GM19463 (cell line): Measurements from ENCODE around the gene TPRG1.

Experiments used
- ATAC-seq: cut with Tn5 transposase; IDR thresholded peaks from one replicate; pipeline ENCODE4 v1.9.1; 2021; ENCODE audit warnings: mild to moderate bottlenecking, moderate library complexity; ENCODE audit not compliant: unreplicated experiment

Gene TPRG1, protein sequence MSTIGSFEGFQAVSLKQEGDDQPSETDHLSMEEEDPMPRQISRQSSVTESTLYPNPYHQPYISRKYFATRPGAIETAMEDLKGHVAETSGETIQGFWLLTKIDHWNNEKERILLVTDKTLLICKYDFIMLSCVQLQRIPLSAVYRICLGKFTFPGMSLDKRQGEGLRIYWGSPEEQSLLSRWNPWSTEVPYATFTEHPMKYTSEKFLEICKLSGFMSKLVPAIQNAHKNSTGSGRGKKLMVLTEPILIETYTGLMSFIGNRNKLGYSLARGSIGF

DNA sequence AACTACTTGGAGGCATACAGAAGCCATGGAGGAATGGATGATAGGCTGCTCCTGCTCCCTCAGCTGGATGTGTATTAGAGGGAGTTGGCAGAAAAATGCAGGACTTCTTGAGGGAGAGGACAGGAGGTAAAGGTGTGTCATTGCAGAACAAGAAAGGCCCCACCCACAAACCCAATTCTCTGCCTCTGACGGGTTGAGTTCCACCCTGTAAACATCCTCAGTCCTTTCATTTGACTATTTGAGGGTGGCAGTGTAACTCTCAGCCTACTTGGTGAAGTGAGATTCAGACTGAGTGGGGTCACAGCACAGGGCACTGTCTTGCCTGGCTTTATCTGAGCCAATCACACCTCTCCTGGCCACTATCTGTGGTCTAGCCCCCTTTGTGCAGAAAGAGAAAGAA lies at the start of gene TPRG1:
TPRG1 (plus strand) TSS at position 265 of the 400 bp plus-strand sequence. CDS start 35,414 bp downstream, outside the sequence.
- ATAC-seq = no peak

DNA sequence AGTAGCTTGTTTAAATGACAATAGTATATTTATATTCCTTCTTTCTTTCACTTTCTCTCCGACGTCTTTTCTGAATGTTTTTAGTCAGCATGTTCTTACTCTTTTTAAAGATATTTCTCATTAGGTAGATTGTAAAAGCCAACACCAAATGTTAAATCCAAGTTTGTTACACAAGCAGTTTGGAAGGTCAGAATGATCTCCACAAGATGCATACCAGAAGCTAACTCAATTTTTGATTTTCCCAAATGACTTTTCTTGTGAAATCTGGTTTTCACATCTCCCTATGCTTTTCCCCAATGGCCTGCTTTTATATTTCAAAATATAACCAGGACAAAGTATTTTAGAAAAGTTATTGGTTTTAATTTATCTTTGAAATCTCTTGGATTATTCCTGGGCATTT lies 49.7 kb upstream of the TPRG1 start:
- ATAC-seq = no peak

DNA sequence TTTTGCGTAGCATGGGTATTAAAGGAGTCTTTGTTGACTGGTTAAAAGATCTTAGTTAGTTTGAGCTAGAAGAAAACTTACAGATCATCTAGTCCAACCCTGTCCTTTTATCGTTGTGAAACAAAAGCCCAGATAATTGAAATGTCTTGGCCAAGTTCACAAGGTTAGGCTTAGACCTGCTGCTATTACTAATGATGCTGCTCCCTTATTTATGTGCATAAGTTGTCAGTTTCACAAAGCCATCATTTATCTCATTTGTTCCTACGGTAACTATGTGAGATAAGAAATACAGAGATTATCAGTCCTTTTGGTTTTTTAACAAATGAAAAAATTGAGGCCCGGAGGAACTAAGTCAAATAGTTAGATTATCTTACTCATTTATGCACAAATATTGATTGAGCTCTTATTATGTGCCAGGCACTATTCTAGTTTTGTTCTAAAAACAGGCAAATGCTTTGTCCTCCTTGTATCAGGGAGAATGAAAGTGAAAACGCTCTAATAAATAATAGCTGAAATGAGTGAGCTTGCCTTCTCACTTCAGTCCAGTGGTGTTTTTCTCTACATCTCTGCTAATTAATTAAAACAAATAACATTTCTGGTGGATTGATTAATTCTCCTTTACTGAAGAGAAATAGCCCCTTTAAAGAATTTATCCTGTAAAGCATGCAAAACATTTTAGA lies 49.1 kb upstream of the TPRG1 start:
- ATAC-seq = no peak

DNA sequence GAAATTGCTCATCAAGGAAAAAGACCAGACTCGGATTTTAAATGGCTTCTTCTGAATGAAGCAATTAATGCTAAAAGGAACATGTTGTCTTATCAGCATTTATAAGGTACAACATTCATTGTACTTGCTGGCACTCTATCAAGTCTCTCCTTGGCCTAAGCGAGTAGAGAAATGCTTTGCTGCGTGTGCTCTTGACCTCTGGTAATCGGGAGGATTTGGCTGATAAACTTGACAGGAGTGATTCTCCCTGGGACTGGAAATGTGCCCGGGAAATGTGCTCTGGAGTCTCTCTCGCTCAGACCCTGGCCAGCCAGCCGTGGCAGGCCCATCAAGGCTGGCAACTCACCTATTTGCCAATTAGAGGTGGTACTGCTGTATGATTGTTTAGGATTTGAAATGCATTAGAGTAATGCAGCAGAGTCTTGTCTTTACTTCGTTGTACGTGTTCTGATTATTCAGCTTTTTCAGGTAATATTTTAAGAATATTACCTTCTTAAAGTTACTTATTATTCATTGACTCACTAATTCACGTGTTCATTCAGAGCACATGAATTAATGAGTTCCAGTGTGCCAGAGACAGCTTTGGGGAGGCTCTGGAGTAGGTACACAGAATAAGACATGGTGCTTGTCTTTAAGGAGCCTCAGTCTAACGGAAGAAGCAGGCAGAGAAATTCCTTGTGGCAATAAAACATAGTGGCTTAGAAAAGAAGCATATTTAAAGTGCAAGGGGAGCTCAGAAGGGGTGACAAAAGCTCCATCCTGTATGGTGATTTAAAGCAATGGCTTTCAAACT lies 48.0 kb upstream of the TPRG1 start:
- ATAC-seq = no peak

DNA sequence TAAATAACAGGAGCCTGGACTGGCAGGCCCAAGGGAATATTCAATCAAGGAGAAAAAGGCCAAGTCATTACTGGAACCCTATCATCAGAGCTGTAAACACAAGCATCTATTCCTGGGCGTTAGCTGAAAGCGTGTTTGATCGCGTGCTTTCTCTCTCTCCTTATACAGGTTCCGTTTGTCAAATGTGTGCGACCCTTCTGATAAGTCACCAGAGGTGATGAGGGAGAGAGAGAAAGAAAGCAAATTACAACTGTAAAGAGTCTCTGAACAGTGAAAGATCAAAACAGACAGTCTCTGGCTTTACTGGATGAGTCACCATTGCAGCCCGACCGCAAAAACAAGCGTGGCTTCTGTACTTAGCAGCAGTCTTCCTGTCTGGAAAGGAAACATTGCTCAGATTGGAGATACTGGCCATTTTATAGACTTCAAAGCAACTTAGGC lies 39.5 kb upstream of the TPRG1 start:
- ATAC-seq = peak; percentile 96

DNA sequence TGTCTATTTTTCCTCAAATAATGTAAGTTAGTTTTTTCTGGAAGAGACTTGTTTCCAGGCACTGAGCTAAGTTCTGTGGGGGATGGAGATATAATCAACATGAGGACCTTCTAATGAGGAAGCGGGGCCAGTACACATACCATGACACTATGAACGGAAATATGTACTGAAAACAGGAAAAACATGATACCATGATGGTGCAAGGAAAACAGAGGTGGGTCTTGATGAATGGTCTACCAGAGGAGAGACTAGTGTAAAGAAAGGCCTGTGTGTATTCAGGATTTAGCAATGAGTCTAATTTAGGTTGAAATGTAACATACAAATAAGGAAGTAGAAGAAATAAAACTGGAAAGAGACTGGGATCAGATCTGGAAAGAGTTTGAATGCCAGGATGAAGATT lies 38.9 kb upstream of the TPRG1 start:
- ATAC-seq = no peak

DNA sequence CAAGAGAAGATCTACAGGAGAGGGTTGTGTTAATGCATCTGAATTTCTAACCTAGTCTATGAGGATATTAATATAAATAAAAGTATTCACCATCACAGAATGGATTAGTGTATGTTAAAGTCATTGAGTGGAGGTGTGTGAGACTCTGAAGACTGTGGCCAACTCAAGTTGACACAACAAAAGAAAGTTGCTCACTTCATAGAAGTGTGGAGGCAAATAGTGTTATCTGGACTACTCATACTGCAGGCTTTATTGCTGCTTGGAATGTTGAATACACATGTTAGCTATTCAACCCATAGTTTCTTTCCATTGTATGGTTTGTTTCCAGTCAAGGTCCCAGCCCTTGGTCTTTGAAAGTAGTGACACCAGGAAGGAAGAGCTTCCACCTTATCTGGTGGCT lies 38.0 kb upstream of the TPRG1 start:
- no peak for ATAC-seq

DNA sequence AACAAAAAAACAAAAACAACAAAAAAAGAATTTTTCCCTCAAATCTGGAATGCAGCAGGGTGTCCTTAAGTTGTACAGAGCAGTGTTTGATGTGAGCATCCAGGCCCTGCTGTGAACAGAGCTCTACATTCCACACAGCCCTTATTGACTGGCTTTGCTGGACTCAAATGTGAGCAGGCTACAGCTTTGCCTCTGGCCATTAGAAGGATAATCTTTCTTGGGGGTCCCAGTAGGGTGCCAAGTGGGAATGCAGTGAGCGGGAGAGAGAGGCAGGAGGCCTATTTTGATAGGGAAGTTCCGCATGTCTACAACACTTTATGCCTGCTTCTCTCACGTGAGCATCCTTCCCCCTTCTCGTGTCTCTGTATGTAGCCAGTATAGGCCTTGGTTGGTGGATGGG lies 34.4 kb upstream of the TPRG1 start:
- ATAC-seq = no peak

DNA sequence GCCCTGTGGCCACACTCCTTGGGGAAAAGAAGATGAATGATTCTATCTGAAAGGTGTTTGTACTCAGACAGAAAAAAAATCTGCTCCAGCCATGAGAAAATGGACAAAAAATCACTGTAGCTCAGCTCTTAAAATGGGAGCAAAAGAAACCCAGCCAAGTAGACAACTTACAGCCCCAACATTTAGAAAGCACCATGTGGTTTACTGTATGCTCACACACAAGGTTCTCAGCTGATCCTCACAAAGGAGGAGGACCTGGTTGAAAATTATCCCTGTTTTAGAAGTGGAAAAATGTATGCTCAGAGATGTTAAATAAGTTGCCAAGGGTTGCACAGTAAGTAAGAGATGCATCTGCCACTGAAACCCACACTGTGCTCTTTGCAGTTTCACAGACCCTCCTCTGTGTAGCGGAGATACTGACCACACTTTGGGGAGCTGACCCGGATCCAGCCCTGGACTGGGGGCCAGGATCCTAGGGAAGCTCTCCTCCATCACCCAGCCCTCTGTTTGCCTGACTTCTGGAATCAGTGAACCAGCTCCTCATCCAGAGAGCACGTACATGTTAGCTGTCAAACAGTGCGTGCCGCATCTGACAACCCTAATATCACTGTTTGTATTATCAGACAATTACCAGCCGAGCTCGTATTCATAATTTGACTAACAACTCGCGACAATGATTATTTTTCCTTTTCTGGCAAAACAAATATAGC lies 32.7 kb upstream of the TPRG1 start:
- no peak for ATAC-seq

DNA sequence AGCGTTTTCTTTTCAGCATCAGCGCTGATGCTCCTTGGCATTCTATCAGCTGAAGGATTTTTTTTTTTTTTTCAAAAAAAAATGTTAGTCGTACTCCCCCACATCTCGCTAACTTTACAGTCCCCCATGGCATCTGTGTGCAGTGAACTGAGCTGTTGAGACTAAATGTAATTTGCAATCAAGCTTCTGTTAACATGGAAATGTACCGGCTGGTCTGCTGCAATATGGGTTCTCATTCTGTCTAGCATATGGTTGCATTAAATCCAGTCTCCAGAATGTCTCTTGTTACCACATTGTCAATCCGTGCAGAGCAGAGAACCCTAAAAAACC lies 32.2 kb upstream of the TPRG1 start:
- no peak for ATAC-seq

DNA sequence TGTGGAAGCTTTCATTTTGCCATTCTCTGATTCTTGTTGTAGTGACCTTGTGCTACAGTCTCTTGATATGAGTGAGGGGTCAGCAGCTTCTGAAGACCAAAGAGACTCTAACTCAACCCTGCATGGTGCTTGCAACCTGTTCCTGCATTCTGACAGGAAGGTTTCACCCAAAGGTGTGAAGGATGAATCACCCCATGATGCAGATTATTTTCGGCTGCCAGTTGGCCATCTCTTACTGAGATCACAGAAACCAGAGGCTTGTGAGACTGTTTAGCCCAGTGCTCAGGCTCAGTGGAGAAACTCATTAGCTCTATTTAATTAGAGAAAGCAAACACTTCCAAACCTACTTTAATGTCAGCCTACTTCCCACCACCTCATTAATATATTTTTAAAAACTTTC lies 29.2 kb upstream of the TPRG1 start:
- ATAC-seq = no peak

DNA sequence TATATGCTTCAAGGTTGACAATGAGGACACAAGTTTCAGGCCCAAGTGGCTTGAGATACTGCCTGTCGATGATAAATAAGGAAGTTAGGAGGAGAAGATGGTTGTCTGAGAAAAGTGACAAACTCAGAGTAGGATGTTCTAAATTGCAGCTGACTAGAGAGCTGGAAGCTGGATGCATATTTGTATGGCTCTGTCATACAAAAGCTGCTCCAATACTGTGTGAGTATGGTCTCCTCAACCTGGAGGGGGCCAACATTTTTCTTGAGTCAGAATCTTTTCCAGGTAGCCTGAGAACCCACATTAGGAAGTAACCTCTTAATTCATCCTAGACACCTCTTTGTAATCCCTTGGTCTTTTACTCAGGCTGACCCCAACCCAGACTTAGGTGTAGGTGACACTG lies 28.4 kb upstream of the TPRG1 start:
- no peak for ATAC-seq

DNA sequence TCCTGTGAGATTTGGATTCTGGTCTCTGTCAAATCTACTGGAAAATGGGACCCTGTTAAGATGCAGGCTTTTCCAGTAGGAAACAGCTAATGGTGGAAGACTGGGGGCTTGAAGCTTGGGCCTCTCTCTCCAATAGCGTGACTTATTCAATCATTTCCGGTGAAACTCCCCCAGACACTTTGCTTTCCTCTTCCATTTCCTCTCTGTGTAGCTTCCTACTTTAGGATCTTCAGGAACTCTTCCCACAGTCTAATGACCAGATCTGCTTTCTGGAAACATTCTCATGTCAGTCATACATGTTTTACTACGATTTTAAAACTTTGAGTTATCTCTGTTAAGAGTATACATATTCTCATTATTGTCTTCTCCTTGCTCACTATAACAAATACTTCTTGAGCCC lies 28.0 kb upstream of the TPRG1 start:
- no peak for ATAC-seq

DNA sequence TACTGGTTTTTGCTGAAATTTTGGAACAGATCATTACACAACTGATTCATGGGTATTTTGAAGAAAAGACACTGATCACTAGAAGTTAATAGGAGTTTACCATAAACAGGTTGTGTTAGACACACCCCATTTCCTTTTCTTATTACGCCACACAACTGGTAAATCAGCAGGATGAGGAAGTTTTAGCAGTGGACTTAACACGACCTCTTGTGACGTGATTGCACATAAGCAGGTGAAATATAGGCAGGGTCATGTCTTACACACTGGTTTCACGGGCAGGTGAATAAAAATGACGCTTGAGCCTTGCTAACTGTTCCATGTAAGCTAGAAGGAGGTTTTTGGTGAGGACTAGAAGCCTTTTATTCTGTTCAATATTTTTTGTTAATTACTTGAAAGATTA lies 27.1 kb upstream of the TPRG1 start:
- ATAC-seq = no peak

DNA sequence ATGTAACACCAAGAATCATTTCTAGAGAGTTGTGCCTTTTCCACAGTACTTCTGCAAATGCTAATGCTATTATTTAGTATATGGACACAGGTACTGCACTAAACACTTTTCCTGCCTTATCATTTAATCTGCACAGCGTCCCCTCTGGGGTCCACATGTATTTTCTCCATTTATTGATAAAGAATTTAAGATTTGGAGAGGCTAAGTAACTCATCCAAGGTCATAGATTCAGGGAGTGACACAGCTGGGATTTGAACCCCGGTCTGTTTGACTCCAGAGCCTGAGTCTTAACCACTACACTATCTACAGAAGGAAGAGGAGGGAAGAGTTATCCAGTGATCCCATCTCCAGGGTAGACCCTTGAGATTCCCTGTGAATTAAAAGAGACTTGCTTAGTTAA lies 24.9 kb upstream of the TPRG1 start:
- no peak for ATAC-seq

DNA sequence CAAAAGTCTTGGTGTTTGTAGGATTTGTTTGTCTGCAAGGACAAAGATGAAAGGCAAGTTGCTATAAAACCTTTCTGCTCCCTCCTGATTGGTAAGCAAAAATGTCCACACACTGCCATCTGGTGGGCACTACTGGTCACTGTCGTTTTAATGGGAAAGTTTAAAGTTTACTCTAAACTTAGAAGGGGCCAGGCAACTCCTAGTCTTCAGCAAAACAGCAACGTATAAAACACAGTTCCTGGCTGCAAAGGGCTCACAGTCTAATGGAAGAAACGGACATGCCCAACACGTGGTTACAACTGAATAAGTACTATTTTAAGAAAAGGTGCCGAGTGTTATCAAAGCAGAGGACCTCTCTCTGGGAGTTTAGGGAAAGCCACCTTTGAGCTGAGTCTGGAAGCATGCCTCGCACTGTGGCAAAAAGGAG lies 23.7 kb upstream of the TPRG1 start:
- ATAC-seq = no peak

DNA sequence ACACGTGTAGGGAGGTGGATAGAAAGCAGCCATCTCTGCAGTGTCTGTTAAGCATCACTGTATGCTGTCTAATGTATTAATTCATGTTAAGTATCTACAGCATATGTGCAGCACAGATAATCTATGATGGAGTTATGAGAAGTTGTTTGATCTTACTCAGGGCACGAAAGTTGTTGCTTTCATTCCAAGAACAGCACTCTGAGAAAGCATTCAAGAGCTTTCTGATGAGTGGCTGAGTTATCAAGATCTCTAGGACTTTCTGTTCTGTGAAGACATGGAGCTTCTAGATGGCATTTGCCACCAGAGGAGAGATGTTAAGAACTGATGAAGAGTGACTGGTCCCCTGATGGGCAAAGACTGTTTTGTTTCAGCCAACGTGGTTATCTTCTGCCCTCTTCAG lies 22.6 kb upstream of the TPRG1 start:
- no peak for ATAC-seq

DNA sequence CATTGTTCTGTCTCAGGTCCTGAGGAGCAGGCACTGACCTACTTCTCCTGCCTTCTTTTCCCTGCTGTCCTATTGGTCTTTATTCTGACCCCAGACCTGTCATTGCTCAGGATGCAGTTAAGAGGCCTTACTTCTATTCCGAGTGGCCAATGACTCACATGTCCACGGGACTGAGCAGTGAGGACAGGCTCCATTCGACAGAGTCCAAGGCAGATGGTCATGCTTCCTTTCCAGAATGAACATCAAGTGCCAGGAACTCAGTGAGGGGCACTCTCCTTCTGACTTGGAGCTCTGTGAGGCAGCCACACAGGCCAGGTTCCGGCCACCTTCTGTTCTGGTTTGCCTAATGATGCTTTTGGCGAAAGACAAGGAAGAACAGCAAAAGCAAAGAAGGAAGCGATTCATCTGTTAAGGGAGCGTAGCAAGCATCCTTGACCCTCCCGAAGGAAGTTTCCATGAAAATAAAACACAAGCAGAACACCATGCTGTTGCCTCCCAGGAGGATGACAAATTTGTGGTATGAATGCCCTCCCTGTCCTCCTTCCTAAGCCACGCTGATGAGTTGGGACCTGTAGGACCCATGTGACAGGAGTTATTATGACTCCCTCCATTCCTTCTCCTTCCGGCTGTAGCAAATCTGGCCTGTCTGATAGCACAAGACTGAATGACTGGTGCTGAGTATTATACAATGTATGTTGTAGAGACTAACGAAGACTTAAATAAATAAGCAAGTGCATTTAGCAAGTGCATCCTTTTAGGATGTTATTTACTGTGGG lies 14.4 kb upstream of the TPRG1 start:
- no peak for ATAC-seq

DNA sequence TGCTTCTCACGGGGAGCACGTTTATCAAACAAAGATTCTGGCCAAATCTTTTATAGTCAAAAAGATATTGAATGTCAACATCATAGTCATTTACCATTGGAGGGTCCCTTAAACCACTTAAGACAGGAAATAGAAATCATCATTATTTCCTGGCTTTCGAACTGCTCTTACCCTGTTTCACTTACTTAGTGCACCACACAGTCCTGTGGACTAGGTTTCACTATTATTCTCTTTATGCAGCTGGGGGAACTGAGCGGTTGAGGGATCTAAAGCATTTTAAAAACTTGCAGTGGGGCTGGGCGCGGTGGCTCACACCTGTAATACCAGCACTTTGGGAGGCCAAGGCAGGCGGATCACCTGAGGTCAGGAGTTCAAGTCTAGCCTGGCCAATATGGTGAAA lies 13.7 kb upstream of the TPRG1 start:
- no peak for ATAC-seq

DNA sequence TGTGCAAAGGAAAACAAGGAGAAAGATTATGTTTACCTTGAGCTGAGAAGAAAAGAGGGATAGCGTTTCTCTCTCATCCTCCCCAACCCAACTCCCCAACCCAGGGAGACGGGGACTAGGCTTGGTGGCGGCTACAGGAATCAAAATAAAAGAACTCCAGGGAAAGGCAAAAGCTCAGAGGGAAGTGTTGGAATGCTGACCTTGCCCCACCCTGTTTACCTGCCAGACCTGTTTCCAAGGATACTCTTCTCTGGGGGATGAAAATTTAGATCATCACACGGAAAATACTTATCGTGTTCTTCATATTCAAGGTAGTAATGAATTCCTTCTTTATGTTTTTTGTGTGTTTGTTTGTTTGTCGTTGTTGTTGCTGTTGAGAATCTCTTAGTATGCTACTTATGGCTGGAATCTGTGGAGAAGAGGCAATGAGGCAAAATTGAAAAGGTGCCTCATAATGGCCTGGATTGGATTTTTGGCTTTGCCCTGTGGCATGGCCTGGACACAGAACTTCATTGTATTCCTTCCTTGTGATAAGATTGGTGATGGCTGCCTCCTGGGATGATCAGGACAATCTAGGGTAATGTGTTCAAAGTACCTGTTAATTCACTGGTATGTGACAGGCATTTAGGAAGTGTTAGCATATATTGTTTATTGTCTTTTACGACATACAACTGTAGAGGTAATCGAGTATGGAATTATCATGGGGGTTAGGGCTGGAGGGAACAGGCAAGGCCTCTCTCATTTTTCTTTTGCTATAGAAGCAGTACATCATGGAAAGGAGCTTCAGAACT lies 11.1 kb upstream of the TPRG1 start:
- no peak for ATAC-seq
